Endothelial cell of umbilical vein (primary cell): ENCODE data around the gene OCA2. TPM values are rescaled to one million over a fixed set of nuclear protein-coding genes. Genes with fewer than 3 reads are reported as not detected.

Experiments used
- BruUV-seq: library from RNA; stranded (reverse); fragments of 400-500 nt; replicated peaks from 2 replicates; lab custom pipeline; 2021; lab: Mats Ljungman, UMichigan
- CTCF ChIA-PET: fragments of 300-600, 350-600 bp; sonication (Branson Sonifier 250); formaldehyde crosslinking; loops from one replicate; lab custom pipeline; 2021; ENCODE audit warnings: antibody characterized with exemption, inconsistent platforms; lab: Charles Lee
- POLR2A ChIA-PET: fragments of 300-600, 350-600 bp; sonication (Branson Sonifier 250); formaldehyde crosslinking; loops from one replicate; lab custom pipeline; 2021; ENCODE audit warnings: antibody characterized with exemption, inconsistent platforms; lab: Charles Lee
- DNase-seq: peaks from one replicate; pipeline ENCODE4 v3.0.0-alpha.2; 2011; ENCODE audit warnings: low read depth, low spot score
- FAIRE-seq: peaks from 2 replicates; lab custom pipeline; 2011; peaks lifted over from hg19 to GRCh38; lab: Jason Lieb, UNC
- H2AFZ ChIP-seq: 2 replicates; pipeline ENCODE4 v1.6.0; 2012; ENCODE audit warnings: low read depth, low read length, control low read depth, inconsistent platforms
- H3K27ac ChIP-seq: 2 replicates; pipeline ENCODE4 v1.5.1; 2011; ENCODE audit warnings: low read depth, mild to moderate bottlenecking, control low read depth, low read length, moderate library complexity; ENCODE audit not compliant: insufficient read depth
- H3K27me3 ChIP-seq, 2 experiments: 2 replicates each; pipeline versions ENCODE4 v1.6.0 to v1.6.1; 2011; ENCODE audit warnings: low read length in 2 of 2, mixed read lengths in 1 of 2; ENCODE audit not compliant: control insufficient read depth in 2 of 2, insufficient read depth in 2 of 2
- H3K36me3 ChIP-seq, 2 experiments: 2 replicates in 1 of 2; 3 replicates in 1 of 2; pipeline ENCODE4 v1.5.1; 2011; ENCODE audit warnings: low read length in 2 of 2, mild to moderate bottlenecking in 1 of 2, moderate library complexity in 1 of 2; ENCODE audit not compliant: control insufficient read depth in 2 of 2, insufficient read depth in 2 of 2; ENCODE audit errors: extremely low read depth in 1 of 2
- H3K4me1 ChIP-seq: 3 replicates; pipeline ENCODE4 v1.5.1; 2011; ENCODE audit warnings: mild to moderate bottlenecking, low read length; ENCODE audit not compliant: control insufficient read depth, insufficient read depth; ENCODE audit errors: extremely low read depth
- H3K4me2 ChIP-seq: 2 replicates; pipeline ENCODE4 v1.6.1; 2011; ENCODE audit warnings: low read length, control low read depth, mixed read lengths; ENCODE audit not compliant: insufficient read depth
- H3K4me3 ChIP-seq, 3 experiments: fragments of 200-600 bp in 1 of 3; sonication (generic), shearing (Covaris generic) in 1 of 3; replicated peaks in 1 of 3; 2 replicates each; pipeline ENCODE4 v1.5.1; 2011 to 2016; ENCODE audit warnings: control low read depth in 3 of 3, low read length in 3 of 3, mild to moderate bottlenecking in 2 of 3, inconsistent platforms in 1 of 3, low read depth in 1 of 3, moderate library complexity in 1 of 3; ENCODE audit not compliant: insufficient read depth in 1 of 3
- H3K79me2 ChIP-seq: 2 replicates; pipeline ENCODE4 v1.6.0; 2012; ENCODE audit warnings: low read length, inconsistent platforms; ENCODE audit not compliant: control insufficient read depth, insufficient read depth
- H3K9ac ChIP-seq: replicated peaks from 2 replicates; pipeline ENCODE3; 2011; ENCODE audit warnings: low read length, control low read depth; ENCODE audit not compliant: insufficient read depth; ENCODE audit errors: extremely low read depth
- H3K9me1 ChIP-seq: replicated peaks from 3 replicates; pipeline ENCODE4 v1.6.0; 2011; ENCODE audit warnings: mild to moderate bottlenecking, low read length; ENCODE audit not compliant: control insufficient read depth, insufficient read depth; ENCODE audit errors: extremely low read depth
- H3K9me3 ChIP-seq: replicated peaks from 2 replicates; pipeline ENCODE4 v1.5.1; 2012; ENCODE audit warnings: low read length, inconsistent platforms; ENCODE audit not compliant: control insufficient read depth, insufficient read depth
- H4K20me1 ChIP-seq: replicated peaks from 2 replicates; pipeline ENCODE3; 2011; ENCODE audit warnings: mild to moderate bottlenecking, low read length; ENCODE audit not compliant: control insufficient read depth, insufficient read depth; ENCODE audit errors: extremely low read depth
- EZH2 ChIP-seq: IDR thresholded peaks from 2 replicates; pipeline ENCODE4 v1.6.1; 2012; ENCODE audit warnings: borderline replicate concordance, low read depth, mild to moderate bottlenecking, moderate library complexity, low read length, inconsistent platforms; ENCODE audit not compliant: severe bottlenecking
- FOS ChIP-seq: IDR thresholded peaks from 2 replicates; pipeline ENCODE4 v1.6.1; 2011; ENCODE audit warnings: mild to moderate bottlenecking, low read length, moderate library complexity, borderline replicate concordance; ENCODE audit not compliant: insufficient read depth
- GATA2 ChIP-seq: IDR thresholded peaks from 2 replicates; pipeline ENCODE4 v1.7.0; 2011; ENCODE audit warnings: low read depth, mild to moderate bottlenecking, moderate library complexity, mixed read lengths, low read length; ENCODE audit not compliant: insufficient read length, insufficient read depth
- JUN ChIP-seq: IDR thresholded peaks from 2 replicates; pipeline ENCODE4 v1.6.1; 2011; ENCODE audit warnings: borderline replicate concordance, low read depth; ENCODE audit not compliant: insufficient read length, insufficient read depth
- MAX ChIP-seq: IDR thresholded peaks from 2 replicates; pipeline ENCODE4 v1.6.1; 2011; ENCODE audit not compliant: insufficient read depth, insufficient read length
- MYC ChIP-seq: IDR thresholded peaks from one replicate; pipeline ENCODE4 v1.6.1; 2011; ENCODE audit warnings: mild to moderate bottlenecking, low read depth, low read length
- POLR2A ChIP-seq: IDR thresholded peaks from 2 replicates; pipeline ENCODE4 v1.6.1; 2012; ENCODE audit warnings: low read depth, mild to moderate bottlenecking, control low read depth, low read length
- POLR2AphosphoS5 ChIP-seq: IDR thresholded peaks from 2 replicates; pipeline ENCODE4 v1.6.1; 2012; ENCODE audit warnings: low read depth, mild to moderate bottlenecking, control low read depth, low read length, moderate library complexity; ENCODE audit not compliant: insufficient read depth
- dilution Hi-C: fragments of 300-500 bp; cut with MboI; formaldehyde crosslinking; loops from one replicate; pipeline ENCODE4 v1.15.0; 2019; ENCODE audit warnings: low sequenced_read_pairs; ENCODE audit not compliant: extremely low pct_ligation_motif_present
- intact Hi-C: fragments of 100-400 bp; cut with micrococcal nuclease; formaldehyde crosslinking; loops from one replicate; pipeline ENCODE4 v1.10.0; 2022
- polyA plus RNA-seq, 4 experiments: library from polyadenylated mRNA; depleted of rRNA in 3 of 4; stranded (reverse) in 3 of 4; unstranded in 1 of 4; fragments of >200 nt; gene quantifications; 2 replicates each; pipeline versions ENCODE4 v1.2.1 to v1.2.3, GENCODE V29; 2011 to 2012; ENCODE audit warnings: missing spikeins in 1 of 4
- total RNA-seq: library from RNA; stranded (reverse); gene quantifications from 2 replicates; pipeline ENCODE4 v1.2.3, GENCODE V29; 2021
- TF ChIP-seq, protein P1 (sequence below), 2 donors: IDR thresholded peaks; 1 replicate in 1 of 2; 2 replicates in 1 of 2; pipeline ENCODE4 v1.5.1; 2011; ENCODE audit warnings: low read length in 2 of 2, mild to moderate bottlenecking in 2 of 2, moderate library complexity in 2 of 2, control low read depth in 1 of 2, inconsistent platforms in 1 of 2, low read depth in 1 of 2; ENCODE audit not compliant: insufficient read depth in 1 of 2; ENCODE audit errors: extremely low read depth in 1 of 2

The OCA2 gene
- total and polyA plus RNA-seq, 2 donors (not counting 3 experiments of a cell fraction or from before 2014, with no cell fraction given) = not detected

GRCh38 chr15:28027714-28028076 lies 71.4 kb downstream of the OCA2 start:
- Histone ChIP-seq H3K79me2 (no peaks in the 10 kb centered on the region), H3K4me2 (no peak overlapping the region), H3K27ac (no peak overlapping the region), H3K9ac (no peak overlapping the region), H3K4me1 (no peaks in the 10 kb centered on the region), H3K9me1 (no peaks in the 10 kb centered on the region), H2AFZ (no peak overlapping the region), H4K20me1 (no peaks in the 10 kb centered on the region), H3K36me3 (no peaks in the 10 kb centered on the region), H3K4me3 (no peak overlapping the region), H3K9me3 (no peaks in the 10 kb centered on the region), H3K27me3 (no peaks in the 10 kb centered on the region)
- BruUV-seq = no TSS peak
- dilution Hi-C loops (no loop called here), intact Hi-C loops (no loop called here)
- ChIA-PET CTCF (no interaction called here), POLR2A (no interaction called here)
- no peak for TF ChIP-seq EZH2
- TF ChIP-seq POLR2A = no peak
- TF ChIP-seq MAX = no peak
- no peak for TF ChIP-seq JUN
- no peak for TF ChIP-seq POLR2AphosphoS5
- no peak for TF ChIP-seq MYC
- TF ChIP-seq FOS = no peak
- TF ChIP-seq, protein P1, sequence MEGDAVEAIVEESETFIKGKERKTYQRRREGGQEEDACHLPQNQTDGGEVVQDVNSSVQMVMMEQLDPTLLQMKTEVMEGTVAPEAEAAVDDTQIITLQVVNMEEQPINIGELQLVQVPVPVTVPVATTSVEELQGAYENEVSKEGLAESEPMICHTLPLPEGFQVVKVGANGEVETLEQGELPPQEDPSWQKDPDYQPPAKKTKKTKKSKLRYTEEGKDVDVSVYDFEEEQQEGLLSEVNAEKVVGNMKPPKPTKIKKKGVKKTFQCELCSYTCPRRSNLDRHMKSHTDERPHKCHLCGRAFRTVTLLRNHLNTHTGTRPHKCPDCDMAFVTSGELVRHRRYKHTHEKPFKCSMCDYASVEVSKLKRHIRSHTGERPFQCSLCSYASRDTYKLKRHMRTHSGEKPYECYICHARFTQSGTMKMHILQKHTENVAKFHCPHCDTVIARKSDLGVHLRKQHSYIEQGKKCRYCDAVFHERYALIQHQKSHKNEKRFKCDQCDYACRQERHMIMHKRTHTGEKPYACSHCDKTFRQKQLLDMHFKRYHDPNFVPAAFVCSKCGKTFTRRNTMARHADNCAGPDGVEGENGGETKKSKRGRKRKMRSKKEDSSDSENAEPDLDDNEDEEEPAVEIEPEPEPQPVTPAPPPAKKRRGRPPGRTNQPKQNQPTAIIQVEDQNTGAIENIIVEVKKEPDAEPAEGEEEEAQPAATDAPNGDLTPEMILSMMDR (IDR thresholded peaks at IDR 0.05; ENCODE audit: extremely low read depth in 1 of 2, insufficient read depth in 1 of 2, low read depth in 1 of 2, low read length in 2 of 2) = no peak
- no peak for TF ChIP-seq GATA2
- FAIRE-seq (no peak), DNase-seq (no peak)
